ENCODE measurements around the gene TSFM. TPM values are rescaled to one million over a fixed set of nuclear protein-coding genes. Genes with fewer than 3 reads are reported as not detected.

TSFM gene
- total and polyA plus RNA-seq, 2 of the 4 experiments (the other 2 are of a cell fraction): 11.5 to 14.0 TPM

- 0 out of 2 replicates have a peak, but pooled peaks cover 3% of the 10 kb centered on the region for H3K9me1 ChIP-seq (ENCODE audit: insufficient read depth, low read length)
- H4K5ac ChIP-seq (ENCODE audit: low read depth, low read length): no peak overlapping the region
- ATAC-seq (ENCODE audit: low read depth): no peak
- ChIA-PET POLR2A (ENCODE audit: unreplicated experiment) (no interaction called here), CTCF (no interaction called here)
- H2BK5ac ChIP-seq (ENCODE audit: low read depth, low read length, poor library complexity, severe bottlenecking): no peak overlapping the region
- H3K18ac ChIP-seq (ENCODE audit: low read depth, low read length): no peak overlapping the region
- no peak overlapping the region for H2BK120ac ChIP-seq (ENCODE audit: low read depth, low read length)
- H3K4me1 ChIP-seq (ENCODE audit: control insufficient read depth, insufficient read depth, low read length): peaks cover 4% of the 10 kb centered on the region; the same call in 1 of the 2 replicates
- no peak overlapping the region for H2AK5ac ChIP-seq (ENCODE audit: low read depth, low read length)
- H2AK9ac ChIP-seq (replicated peaks; ENCODE audit: low read depth, low read length, poor library complexity): no peak overlapping the region
- H3K4ac ChIP-seq (ENCODE audit: low read depth, low read length): no peak overlapping the region
- WGBS, 2 experiments (ENCODE audit: extremely low coverage in 2 of 2, insufficient read length in 1 of 2): no CpG with 5 or more reads among the region's 4 CpGs
- no peak for TF ChIP-seq BHLHE40 (IDR thresholded peaks at IDR 0.05; ENCODE audit: low read depth, low read length)
- no peak for TF ChIP-seq POLR2A (IDR thresholded peaks at IDR 0.05; ENCODE audit: low read depth, low read length)
- TF ChIP-seq MXI1 (IDR thresholded peaks at IDR 0.05; ENCODE audit: borderline replicate concordance, low read depth, low read length): no peak
- no peak for TF ChIP-seq RAD21 (IDR thresholded peaks at IDR 0.05; ENCODE audit: low read length)
- TF ChIP-seq CEBPB (IDR thresholded peaks at IDR 0.05; ENCODE audit: low read depth, low read length): no peak
- TF ChIP-seq ELK1 (IDR thresholded peaks at IDR 0.05; ENCODE audit: borderline replicate concordance, low read depth, low read length): no peak
- no TSS peak for BruUV-seq (replicated peaks)
- H3K79me1 ChIP-seq (ENCODE audit: low read depth in 1 of 2, low read length in 2 of 2): no peaks in the 10 kb centered on the region
- peaks cover 2% of the 10 kb centered on the region; the same call in 1 of the 2 replicates for H3K9me3 ChIP-seq (ENCODE audit: control insufficient read depth, insufficient read depth, low read length)
- H3K4me3 ChIP-seq (ENCODE audit: insufficient read depth, low read depth, low read length): no peak overlapping the region
- no peak overlapping the region for H3K27ac ChIP-seq (ENCODE audit: insufficient read depth, low read length)
- no peak overlapping the region for H4K8ac ChIP-seq (ENCODE audit: low read depth in 2 of 2, low read length in 2 of 2)
- H3K27me3 ChIP-seq (ENCODE audit: control insufficient read depth, insufficient read depth, low read length): peaks cover 36% of the 10 kb centered on the region
- intact Hi-C loops (cut with micrococcal nuclease) (no loop called here), in situ Hi-C loops (cut with MboI; ENCODE audit: low sequenced_read_pairs) (no loop called here), dilution Hi-C loops (cut with HindIII; ENCODE audit: low sequenced_read_pairs, unreplicated experiment) (no loop called here)
- no peak overlapping the region for H3K9ac ChIP-seq (ENCODE audit: low read depth, low read length)
- no peak for DNase-seq
- H2BK15ac ChIP-seq (ENCODE audit: low read depth, low read length): no peak overlapping the region
- no peak overlapping the region for H4K91ac ChIP-seq (ENCODE audit: insufficient read depth, low read depth, low read length)
- no peak overlapping the region for H2AFZ ChIP-seq (replicated peaks; ENCODE audit: low read length, poor library complexity)
- no peak overlapping the region for H2BK20ac ChIP-seq (ENCODE audit: low read depth, low read length)
- H4K20me1 ChIP-seq (ENCODE audit: insufficient read depth, low read length): no peaks in the 10 kb centered on the region; the same call in 1 of the 2 replicates
- no peak overlapping the region for H3K4me2 ChIP-seq (ENCODE audit: low read depth, low read length)
- H3K56ac ChIP-seq (ENCODE audit: extremely low read depth, insufficient read depth, low read length): no peak overlapping the region
- peaks cover 9% of the 10 kb centered on the region for H3K36me3 ChIP-seq (ENCODE audit: control insufficient read depth, insufficient read depth, low read length)
- no peak overlapping the region for H3K23ac ChIP-seq (ENCODE audit: low read depth, low read length)
- H3K14ac ChIP-seq (replicated peaks; ENCODE audit: low read depth, low read length): no peak overlapping the region
These were observed 21.1 kb upstream of the TSFM start for GRCh38 chr12:57761391-57761998.
